Frontal cortex (tissue), 4 donors: ENCODE results near the gene RTTN. TPM values are rescaled to one million over a fixed set of nuclear protein-coding genes. Genes with fewer than 3 reads are reported as not detected.
"Not testable (repeated sequence)": the region's sequence is repeated elsewhere in the genome, so short reads cannot be mapped to it uniquely, and the experiment has no call there.

Experiments
- DNase-seq, 2 donors: peaks; one replicate each; pipeline ENCODE4 v3.0.0; 2012; ENCODE audit warnings: low spot score in 2 of 2
- FAIRE-seq: peaks from 2 replicates; lab custom pipeline; 2012; peaks lifted over from hg19 to GRCh38; lab: Jason Lieb, UNC
- total RNA-seq: library from RNA; depleted of rRNA; stranded (reverse); fragments of >200 nt; gene quantifications from one replicate; pipeline ENCODE4 v1.2.3, GENCODE V29; 2014
- donor health status: control.
- donor health status: control.
- donor health status: control.

RTTN gene
- total RNA-seq, 1 donor from 2014 or later = 29.3 TPM

- FAIRE-seq (no peak), DNase-seq (no peak)
Observed at GRCh38 chr18:69995774-69996173, 209.7 kb downstream of the RTTN start.

GRCh38 chr18:69992776-69993175 lies 212.7 kb downstream of the RTTN start:
- no peak for DNase-seq
- no peak for FAIRE-seq

- no peak for DNase-seq
- no peak for FAIRE-seq
Observed at GRCh38 chr18:69987870-69988269, 217.6 kb downstream of the RTTN start.

- no peak for FAIRE-seq
- DNase-seq = no peak
Observed at GRCh38 chr18:69985239-69985638, 220.2 kb downstream of the RTTN start.

- DNase-seq (no peak), FAIRE-seq (no peak)
Observed at GRCh38 chr18:69982417-69982816, 223.1 kb downstream of the RTTN start.

- no peak for FAIRE-seq
- no peak for DNase-seq
Observed at GRCh38 chr18:69981948-69982347, 223.5 kb downstream of the RTTN start.

GRCh38 chr18:69980982-69981804 lies 224.3 kb downstream of the RTTN start:
- FAIRE-seq (no peak), DNase-seq (no peak)

GRCh38 chr18:69980509-69980908 lies 225.0 kb downstream of the RTTN start:
- FAIRE-seq (no peak), DNase-seq (no peak)

- FAIRE-seq (no peak), DNase-seq (no peak)
Observed at GRCh38 chr18:69978732-69979715, 226.5 kb downstream of the RTTN start.

- FAIRE-seq, DNase-seq: not testable (repeated sequence)
Observed at GRCh38 chr18:69975294-69975693, 230.2 kb downstream of the RTTN start.

- FAIRE-seq = no peak
Observed at GRCh38 chr18:69974365-69974764, 231.1 kb downstream of the RTTN start.

GRCh38 chr18:69969491-69969890 lies 236.0 kb downstream of the RTTN start:
- FAIRE-seq (no peak), DNase-seq (no peak)

More at GRCh38 chr18:69974365-69974764, 231.1 kb downstream of the RTTN start:
- DNase-seq = no peak

GRCh38 chr18:69968039-69968438 lies 237.4 kb downstream of the RTTN start:
- FAIRE-seq (no peak), DNase-seq (no peak)

GRCh38 chr18:69963196-69963595 lies 242.3 kb downstream of the RTTN start:
- no peak for DNase-seq
- no peak for FAIRE-seq

GRCh38 chr18:69961718-69962117 lies 243.8 kb downstream of the RTTN start:
- DNase-seq (no peak), FAIRE-seq (no peak)

GRCh38 chr18:69958422-69958821 lies 247.1 kb downstream of the RTTN start:
- FAIRE-seq = no peak

GRCh38 chr18:69957747-69958146 lies 247.7 kb downstream of the RTTN start:
- DNase-seq = no peak

More at GRCh38 chr18:69958422-69958821, 247.1 kb downstream of the RTTN start:
- DNase-seq = no peak

GRCh38 chr18:69956665-69957620 lies 248.5 kb downstream of the RTTN start:
- FAIRE-seq = no peak
- DNase-seq = no peak

More at GRCh38 chr18:69957747-69958146, 247.7 kb downstream of the RTTN start:
- no peak for FAIRE-seq

GRCh38 chr18:69956057-69956456 lies 249.4 kb downstream of the RTTN start:
- DNase-seq = no peak
- FAIRE-seq = no peak
